Nephron (organoid): Measurements from ENCODE around the gene GLYATL3.

Experiments used
- H3K27ac Mint-ChIP-seq, 3 experiments: 2 replicates each; pipeline ENCODE4 v1.8.0; 2020; ENCODE audit warnings: mixed read lengths in 3 of 3, mild to moderate bottlenecking in 2 of 3, moderate library complexity in 1 of 3
- H3K27me3 Mint-ChIP-seq: 2 replicates; pipeline ENCODE4 v1.8.0; 2021; ENCODE audit warnings: low read depth, mild to moderate bottlenecking, moderate library complexity, mixed read lengths
- H3K36me3 Mint-ChIP-seq: 2 replicates; pipeline ENCODE4 v1.8.0; 2020; ENCODE audit warnings: low read depth, mixed read lengths
- H3K4me1 Mint-ChIP-seq: 2 replicates; pipeline ENCODE4 v1.8.0; 2020; ENCODE audit warnings: mixed read lengths
- H3K4me3 Mint-ChIP-seq, 3 experiments: 2 replicates each; pipeline ENCODE4 v1.8.0; 2020; ENCODE audit warnings: mild to moderate bottlenecking in 3 of 3, mixed read lengths in 3 of 3, moderate library complexity in 2 of 3
- H3K9me3 Mint-ChIP-seq: 2 replicates; pipeline ENCODE4 v1.8.0; 2020; ENCODE audit warnings: mixed read lengths
- CTCF ChIP-seq, 3 experiments: fragments of 200-600 bp; sonication (generic); IDR thresholded peaks; one replicate each; pipeline ENCODE4 v1.5.0; 2021; ENCODE audit warnings: antibody characterized with exemption in 3 of 3; ENCODE audit not compliant: unreplicated experiment in 3 of 3

Gene GLYATL3

GRCh38 chr6:49563006-49563886 is 63.5 kb downstream of the GLYATL3 start:
- Mint-ChIP-seq H3K27ac (no peak overlapping the region), H3K36me3 (no peaks in the 10 kb centered on the region), H3K27me3 (no peaks in the 10 kb centered on the region), H3K4me3 (no peak overlapping the region), H3K4me1 (no peaks in the 10 kb centered on the region), H3K9me3 (peaks cover 3% of the 10 kb centered on the region)
- TF ChIP-seq CTCF (IDR thresholded peaks at IDR 0.05; ENCODE audit: unreplicated experiment in 3 of 3) = no peak

DNA sequence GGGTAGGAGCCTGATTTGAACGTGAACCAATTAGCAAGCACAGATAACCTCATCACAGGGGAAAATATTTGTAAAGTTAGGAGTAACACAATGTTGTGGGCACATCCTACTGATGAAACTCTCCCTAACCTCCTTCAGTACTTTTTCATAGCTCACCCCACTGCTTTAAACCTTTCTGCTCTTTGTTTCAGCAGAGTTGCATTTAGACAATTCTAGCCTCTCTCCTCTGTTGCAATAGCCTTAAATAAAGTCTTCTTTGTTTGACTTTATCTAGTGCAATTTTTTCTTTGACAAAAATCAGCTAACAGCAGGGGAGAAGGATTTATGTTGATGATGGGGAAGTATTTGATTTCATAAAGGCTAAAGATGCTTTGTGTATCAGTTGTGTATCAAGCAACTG is 64.8 kb downstream of the GLYATL3 start:
- Mint-ChIP-seq H3K27ac (no peak overlapping the region), H3K36me3 (no peaks in the 10 kb centered on the region), H3K9me3 (peaks cover 3% of the 10 kb centered on the region), H3K4me3 (no peak overlapping the region), H3K27me3 (no peaks in the 10 kb centered on the region), H3K4me1 (no peaks in the 10 kb centered on the region)
- TF ChIP-seq CTCF (IDR thresholded peaks at IDR 0.05; ENCODE audit: unreplicated experiment in 3 of 3) = no peak

DNA sequence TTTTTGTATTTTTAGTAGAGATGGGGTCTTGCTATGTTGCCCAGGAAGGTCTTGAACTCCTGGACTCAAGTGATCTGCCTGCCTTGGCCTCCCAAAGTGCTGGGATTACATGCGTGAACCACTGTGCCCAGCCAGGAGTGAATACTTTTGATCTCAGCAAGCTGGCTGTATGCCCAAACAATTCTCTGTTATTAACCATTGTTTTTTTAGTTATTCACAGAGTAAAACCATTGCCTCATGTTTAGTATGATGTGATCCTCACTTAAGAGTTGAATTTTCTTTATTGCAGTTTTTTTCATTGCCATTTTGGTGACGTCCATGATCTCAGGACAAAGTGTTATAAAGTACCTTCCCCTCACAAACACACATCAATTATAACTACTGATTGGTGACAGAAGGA is 65.5 kb downstream of the GLYATL3 start:
- Mint-ChIP-seq H3K9me3 (peaks cover 3% of the 10 kb centered on the region), H3K4me3 (no peak overlapping the region), H3K27me3 (no peaks in the 10 kb centered on the region), H3K4me1 (peaks cover under 1% of the 10 kb centered on the region), H3K36me3 (no peaks in the 10 kb centered on the region), H3K27ac (no peak overlapping the region)
- no peak for TF ChIP-seq CTCF (IDR thresholded peaks at IDR 0.05; ENCODE audit: unreplicated experiment in 3 of 3)

- Mint-ChIP-seq H3K9me3 (peaks cover 3% of the 10 kb centered on the region), H3K4me3 (no peak overlapping the region), H3K27me3 (no peaks in the 10 kb centered on the region), H3K27ac (no peak overlapping the region), H3K36me3 (no peaks in the 10 kb centered on the region), H3K4me1 (peaks cover 6% of the 10 kb centered on the region)
- no peak for TF ChIP-seq CTCF (IDR thresholded peaks at IDR 0.05; ENCODE audit: unreplicated experiment in 3 of 3)
Measured at GRCh38 chr6:49565855-49566254, 66.1 kb downstream of the GLYATL3 start.

DNA sequence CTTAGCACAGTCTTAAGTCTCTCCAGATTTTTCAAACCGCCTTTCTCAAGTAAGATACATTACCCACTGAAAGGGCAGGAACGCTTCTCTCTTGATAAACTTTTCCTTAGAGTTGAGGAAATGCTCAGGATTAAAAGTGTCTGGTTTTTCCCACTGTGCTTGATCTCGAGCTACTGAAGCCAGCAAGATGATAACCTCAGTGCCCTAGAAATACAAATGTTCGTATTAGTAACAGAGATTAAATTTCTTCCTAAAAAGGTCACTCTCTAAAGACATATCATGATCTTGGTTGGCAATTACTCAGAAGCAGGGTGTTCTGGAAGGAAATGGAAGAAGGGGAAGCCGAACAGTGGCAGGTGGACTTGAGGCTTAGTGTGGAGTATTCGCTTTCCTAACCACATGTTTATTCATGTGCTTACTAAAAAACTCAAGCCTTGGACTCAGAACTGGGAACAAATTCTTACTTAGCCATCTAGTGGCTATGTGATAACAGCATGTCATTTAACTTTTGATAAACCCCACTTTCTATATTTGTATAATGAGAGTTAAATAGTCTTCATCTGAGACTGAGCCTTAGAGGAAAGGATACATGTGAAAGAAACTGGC is 70.9 kb downstream of the GLYATL3 start:
- Mint-ChIP-seq H3K36me3 (no peaks in the 10 kb centered on the region), H3K9me3 (no peaks in the 10 kb centered on the region), H3K4me3 (no peak overlapping the region), H3K4me1 (peaks cover 7% of the 10 kb centered on the region), H3K27me3 (peaks cover 4% of the 10 kb centered on the region), H3K27ac (no peak overlapping the region)
- no peak for TF ChIP-seq CTCF (IDR thresholded peaks at IDR 0.05; ENCODE audit: unreplicated experiment in 3 of 3)
